Small intestine (tissue), 7 donors: Measurements from ENCODE around the gene PSMG2. TPM values are rescaled to one million over a fixed set of nuclear protein-coding genes. Genes with fewer than 3 reads are reported as not detected.

Source experiments
- DNase-seq, 2 donors: peaks; one replicate each; pipeline versions ENCODE4 v3.0.0 to v3.0.0-alpha.2; 2013
- FAIRE-seq: peaks from 2 replicates; lab custom pipeline; 2012; peaks lifted over from hg19 to GRCh38; lab: Jason Lieb, UNC
- H3K27ac ChIP-seq, 3 donors: one replicate each; pipeline ENCODE4 v1.5.1; 2013; ENCODE audit warnings: low read length in 2 of 3, mild to moderate bottlenecking in 2 of 3, control low read depth in 1 of 3, inconsistent platforms in 1 of 3, low read depth in 1 of 3, moderate library complexity in 1 of 3
- H3K27me3 ChIP-seq, 3 donors: one replicate each; pipeline ENCODE4 v1.6.1; 2013; ENCODE audit warnings: low read length in 3 of 3, inconsistent platforms in 1 of 3; ENCODE audit not compliant: control insufficient read depth in 3 of 3, insufficient read depth in 3 of 3
- H3K36me3 ChIP-seq, 3 donors: one replicate each; pipeline ENCODE4 v1.6.1; 2013; ENCODE audit warnings: low read length in 3 of 3, inconsistent platforms in 1 of 3, low read depth in 1 of 3, mild to moderate bottlenecking in 1 of 3, moderate library complexity in 1 of 3; ENCODE audit not compliant: control insufficient read depth in 3 of 3, insufficient read depth in 2 of 3
- H3K4me1 ChIP-seq, 3 donors: one replicate each; pipeline ENCODE4 v1.6.1; 2013; ENCODE audit warnings: low read length in 2 of 3, inconsistent platforms in 1 of 3, low read depth in 1 of 3, mild to moderate bottlenecking in 1 of 3, moderate library complexity in 1 of 3; ENCODE audit not compliant: control insufficient read depth in 3 of 3, insufficient read depth in 2 of 3
- H3K4me3 ChIP-seq, 3 donors: one replicate each; pipeline ENCODE4 v1.5.1; 2013; ENCODE audit warnings: low read length in 3 of 3, control low read depth in 1 of 3, inconsistent platforms in 1 of 3, low read depth in 1 of 3, mild to moderate bottlenecking in 1 of 3, moderate library complexity in 1 of 3
- H3K9me3 ChIP-seq, 2 donors: one replicate each; pipeline ENCODE4 v1.6.1; 2013; ENCODE audit warnings: low read depth in 1 of 2, low read length in 1 of 2; ENCODE audit not compliant: control insufficient read depth in 2 of 2, insufficient read depth in 1 of 2
- WGBS, 3 donors: extraction: QIAGEN DNeasy Blood & Tissue Kit; methylation state at CpG; one replicate each; pipeline ENCODE4 v1.1.7; 2013; 5-methylcytosine and 5-hydroxymethylcytosine counted together
- polyA plus RNA-seq, 4 donors: library from polyadenylated mRNA; stranded (reverse) in 3 of 4; unstranded in 1 of 4; fragments of 200-250 nt in 3 of 4; fragments of 120-200 nt in 1 of 4; gene quantifications; one replicate each; pipeline versions ENCODE4 v1.2.1 to v1.2.3, GENCODE V29; 2013
- donor health status: healthy with polysubstance abuse.
- donor health status: control.
- donor health status: control.
- donor health status: Bipolar disorder and iron deficiency.
- donor health status: healthy.

Gene PSMG2
- polyA plus RNA-seq, 4 donors = 76.5 to 84.0 (median 80.8) TPM

GRCh38 chr18:12701161-12701560, 1.7 kb upstream of the PSMG2 start:
- FAIRE-seq = no peak
- Histone ChIP-seq H3K4me1 (peaks cover 0 to 11% (median 4%) of the 10 kb centered on the region in 3 donors), H3K36me3 (peaks cover 0 to 2% (median 2%) of the 10 kb centered on the region in 3 donors), H3K9me3 (no peaks in the 10 kb centered on the region), H3K27me3 (no peaks in the 10 kb centered on the region), H3K27ac (no peak overlapping the region), H3K4me3 (peak overlapping the region in 1 of 3 donors; percentile 68)
- WGBS, 3 donors = 19 to 48% (median 46%) methylated on average over 3 of the region's 3 CpGs
- peak; percentile 6 to 44 for DNase-seq

- Histone ChIP-seq H3K4me3 (peak overlapping the region; percentile 68 to 100 (median 87)), H3K27ac (peak overlapping the region; percentile 94 to 100 (median 97)), H3K9me3 (no peaks in the 10 kb centered on the region), H3K36me3 (peaks cover 5 to 9% (median 6%) of the 10 kb centered on the region in 3 donors), H3K4me1 (peaks cover 0 to 11% (median 4%) of the 10 kb centered on the region in 3 donors), H3K27me3 (no peaks in the 10 kb centered on the region)
- FAIRE-seq (no peak), DNase-seq (no peak)
- 0% methylated on average over 28 of the region's 28 CpGs for WGBS, 3 donors
These were observed 290 bp downstream of the PSMG2 start for GRCh38 chr18:12703096-12703567.

- Histone ChIP-seq H3K4me1 (peaks cover 0 to 11% (median 4%) of the 10 kb centered on the region in 3 donors), H3K27me3 (no peaks in the 10 kb centered on the region), H3K27ac (peak overlapping the region in 1 of 3 donors; percentile 97), H3K9me3 (no peaks in the 10 kb centered on the region), H3K36me3 (peaks cover 3 to 13% (median 6%) of the 10 kb centered on the region in 3 donors), H3K4me3 (peak overlapping the region; percentile 68 to 100 (median 87))
- WGBS, 3 donors = 0 to 2% (median 0%) methylated on average over 2 of the region's 2 CpGs
- FAIRE-seq = no peak
- DNase-seq = peak in 1 of 2 donors; percentile 20
These were observed 822 bp downstream of the PSMG2 start for GRCh38 chr18:12703664-12704063.

- Histone ChIP-seq H3K9me3 (no peaks in the 10 kb centered on the region), H3K36me3 (peaks cover 17 to 53% (median 22%) of the 10 kb centered on the region in 3 donors), H3K4me1 (no peaks in the 10 kb centered on the region), H3K27ac (no peak overlapping the region), H3K4me3 (no peak overlapping the region), H3K27me3 (no peaks in the 10 kb centered on the region)
- FAIRE-seq (no peak), DNase-seq (no peak)
- 96 to 100% (median 97%) methylated on average over 5 of the region's 5 CpGs for WGBS, 3 donors
These were observed 8.6 kb downstream of the PSMG2 start for GRCh38 chr18:12711446-12711845.

GRCh38 chr18:12721495-12722275, 18.8 kb downstream of the PSMG2 start:
- DNase-seq = no peak
- Histone ChIP-seq H3K36me3 (peaks cover 8 to 37% (median 13%) of the 10 kb centered on the region in 3 donors), H3K27ac (no peak overlapping the region), H3K4me1 (no peaks in the 10 kb centered on the region), H3K4me3 (no peak overlapping the region), H3K9me3 (no peaks in the 10 kb centered on the region), H3K27me3 (no peaks in the 10 kb centered on the region)
- FAIRE-seq = no peak
- 86 to 94% (median 88%) methylated on average over 5 of the region's 5 CpGs for WGBS, 3 donors

- H3K36me3 ChIP-seq = peaks cover 8 to 34% (median 13%) of the 10 kb centered on the region in 3 donors
- FAIRE-seq (no peak), DNase-seq (no peak)
- WGBS, 3 donors = 83 to 95% (median 83%) methylated on average over 7 of the region's 7 CpGs
- no peaks in the 10 kb centered on the region for H3K9me3 ChIP-seq
- H3K27ac ChIP-seq = no peak overlapping the region
- no peak overlapping the region for H3K4me3 ChIP-seq
- H3K27me3 ChIP-seq = no peaks in the 10 kb centered on the region
- H3K4me1 ChIP-seq = no peaks in the 10 kb centered on the region
These were observed 19.9 kb downstream of the PSMG2 start for GRCh38 chr18:12722731-12723130.

GRCh38 chr18:12726331-12726730, 23.5 kb downstream of the PSMG2 start:
- H3K4me1 ChIP-seq = no peaks in the 10 kb centered on the region
- H3K4me3 ChIP-seq = no peak overlapping the region
- 64 to 70% (median 66%) methylated on average over 4 of the region's 4 CpGs for WGBS, 3 donors
- FAIRE-seq (no peak), DNase-seq (no peak)
- H3K27ac ChIP-seq = no peak overlapping the region
- H3K9me3 ChIP-seq = peaks cover 0 to 3% of the 10 kb centered on the region in 2 donors
- H3K27me3 ChIP-seq = no peaks in the 10 kb centered on the region
- H3K36me3 ChIP-seq = peaks cover 8 to 16% (median 13%) of the 10 kb centered on the region in 3 donors

GRCh38 chr18:12726774-12727550, 24.1 kb downstream of the PSMG2 start:
- 68 to 73% (median 71%) methylated on average over 14 of the region's 14 CpGs for WGBS, 3 donors
- Histone ChIP-seq H3K4me1 (no peaks in the 10 kb centered on the region), H3K4me3 (no peak overlapping the region), H3K9me3 (peaks cover 0 to 3% of the 10 kb centered on the region in 2 donors), H3K36me3 (peaks cover 7 to 16% (median 11%) of the 10 kb centered on the region in 3 donors), H3K27me3 (no peaks in the 10 kb centered on the region), H3K27ac (no peak overlapping the region)
- DNase-seq (peak; percentile 65 to 74), FAIRE-seq (no peak)
